MM.1S (cell line): ENCODE results near the gene LRIG3.

ENCODE experiments used
- DNase-seq: peaks from one replicate; pipeline ENCODE4 v3.0.0-alpha.2; 2015
- H2AFZ ChIP-seq: fragments of 300-600 bp; sonication (generic); 2 replicates; pipeline ENCODE4 v1.6.0; 2016; ENCODE audit warnings: antibody characterized with exemption, low read length
- H3F3A ChIP-seq: fragments of 300-600 bp; sonication (generic); 2 replicates; pipeline ENCODE4 v1.6.1; 2016; ENCODE audit warnings: mild to moderate bottlenecking, antibody characterized with exemption, low read length, moderate library complexity, mixed read lengths; ENCODE audit not compliant: insufficient read depth
- H3K27ac ChIP-seq: fragments of 300-600 bp; sonication (generic); 2 replicates; pipeline ENCODE4 v1.5.1; 2016; ENCODE audit warnings: mild to moderate bottlenecking, low read length
- H3K27me3 ChIP-seq: fragments of 300-600 bp; sonication (generic); replicated peaks from 2 replicates; pipeline ENCODE4 v1.6.0; 2016; ENCODE audit warnings: low read length; ENCODE audit not compliant: insufficient read depth
- H3K36me3 ChIP-seq: fragments of 300-600 bp; sonication (generic); replicated peaks from 2 replicates; pipeline ENCODE4 v1.6.1; 2016; ENCODE audit warnings: mild to moderate bottlenecking, low read length, mixed read lengths; ENCODE audit not compliant: insufficient read depth
- H3K4me1 ChIP-seq: fragments of 300-600 bp; sonication (generic); 2 replicates; pipeline ENCODE4 v1.6.1; 2016; ENCODE audit warnings: low read length, mixed read lengths
- H3K4me2 ChIP-seq: fragments of 300-600 bp; sonication (generic); 2 replicates; pipeline ENCODE4 v1.6.0; 2016; ENCODE audit warnings: low read depth, low read length
- H3K4me3 ChIP-seq: fragments of 300-600 bp; sonication (generic); 2 replicates; pipeline ENCODE4 v1.5.1; 2016; ENCODE audit warnings: low read length, mixed read lengths
- H3K79me2 ChIP-seq: fragments of 300-600 bp; sonication (generic); 2 replicates; pipeline ENCODE4 v1.6.1; 2016; ENCODE audit warnings: mixed run types, low read length, mixed read lengths
- H3K9ac ChIP-seq: fragments of 300-600 bp; sonication (generic); 2 replicates; pipeline ENCODE4 v1.6.1; 2016; ENCODE audit warnings: low read length, mixed read lengths
- H3K9me2 ChIP-seq: fragments of 300-600 bp; sonication (generic); replicated peaks from 2 replicates; pipeline ENCODE4 v1.6.1; 2016; ENCODE audit warnings: mild to moderate bottlenecking, low read length, mixed read lengths; ENCODE audit not compliant: insufficient read depth
- H3K9me3 ChIP-seq: fragments of 300-600 bp; sonication (generic); replicated peaks from 2 replicates; pipeline ENCODE4 v1.6.1; 2016; ENCODE audit warnings: mild to moderate bottlenecking, low read length, mixed read lengths; ENCODE audit not compliant: insufficient read depth
- H4K20me1 ChIP-seq: fragments of 300-600 bp; sonication (generic); 2 replicates; pipeline ENCODE4 v1.6.1; 2016; ENCODE audit warnings: mild to moderate bottlenecking, low read length, moderate library complexity, mixed read lengths; ENCODE audit not compliant: insufficient read depth
- EZH2 ChIP-seq: fragments of 300-600 bp; sonication (generic); optimal IDR thresholded peaks from 2 replicates; pipeline ENCODE3; 2017; ENCODE audit warnings: low read depth, mild to moderate bottlenecking, antibody characterized with exemption, low read length, mixed read lengths
- EZH2phosphoT487 ChIP-seq: fragments of 300-600 bp; sonication (generic); IDR thresholded peaks from 2 replicates; pipeline ENCODE4 v1.6.1; 2018; ENCODE audit warnings: antibody characterized with exemption, low read length
- TF ChIP-seq, protein P1 (sequence below): fragments of 300-600 bp; sonication (generic); IDR thresholded peaks from 2 replicates; pipeline ENCODE4 v1.5.1; 2016; ENCODE audit warnings: antibody characterized with exemption, low read length, mixed read lengths

Gene LRIG3

DNA sequence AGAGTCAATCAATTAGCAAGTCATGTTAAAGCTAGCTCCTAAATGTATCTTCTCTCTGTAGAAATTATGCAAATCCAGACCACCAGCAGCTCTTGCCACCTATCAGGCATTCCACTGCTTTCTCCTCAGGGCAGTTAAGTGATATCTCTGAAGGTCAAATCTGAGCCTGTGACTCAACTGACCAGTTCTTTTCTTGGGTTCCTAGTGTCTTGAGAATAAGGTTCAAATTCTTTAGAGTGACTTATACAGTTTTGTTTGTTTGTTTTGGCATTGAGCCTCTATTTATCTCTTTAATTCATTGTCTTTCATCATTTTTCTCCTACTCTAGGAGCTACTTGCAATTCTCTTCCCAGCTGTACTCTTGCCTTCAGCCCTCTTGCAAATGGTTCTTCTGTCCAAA is 2.5 kb upstream of the LRIG3 start:
- H3K9me3 ChIP-seq, result no peaks in the 10 kb centered on the region
- H3K27ac ChIP-seq, result no peak overlapping the region
- no peak overlapping the region for H3K9ac ChIP-seq
- H2AFZ ChIP-seq, result no peak overlapping the region
- no peak overlapping the region for H3K4me2 ChIP-seq
- H3K27me3 ChIP-seq, result no peaks in the 10 kb centered on the region
- peaks cover 18% of the 10 kb centered on the region; the same call in 1 of the 2 replicates for H3F3A ChIP-seq
- no peaks in the 10 kb centered on the region for H3K36me3 ChIP-seq
- H3K4me3 ChIP-seq, result no peak overlapping the region
- H4K20me1 ChIP-seq, result no peaks in the 10 kb centered on the region
- DNase-seq, result no peak
- peaks cover 19% of the 10 kb centered on the region for H3K79me2 ChIP-seq
- TF ChIP-seq EZH2phosphoT487 (no peak), EZH2 (no peak)
- TF ChIP-seq, protein P1, sequence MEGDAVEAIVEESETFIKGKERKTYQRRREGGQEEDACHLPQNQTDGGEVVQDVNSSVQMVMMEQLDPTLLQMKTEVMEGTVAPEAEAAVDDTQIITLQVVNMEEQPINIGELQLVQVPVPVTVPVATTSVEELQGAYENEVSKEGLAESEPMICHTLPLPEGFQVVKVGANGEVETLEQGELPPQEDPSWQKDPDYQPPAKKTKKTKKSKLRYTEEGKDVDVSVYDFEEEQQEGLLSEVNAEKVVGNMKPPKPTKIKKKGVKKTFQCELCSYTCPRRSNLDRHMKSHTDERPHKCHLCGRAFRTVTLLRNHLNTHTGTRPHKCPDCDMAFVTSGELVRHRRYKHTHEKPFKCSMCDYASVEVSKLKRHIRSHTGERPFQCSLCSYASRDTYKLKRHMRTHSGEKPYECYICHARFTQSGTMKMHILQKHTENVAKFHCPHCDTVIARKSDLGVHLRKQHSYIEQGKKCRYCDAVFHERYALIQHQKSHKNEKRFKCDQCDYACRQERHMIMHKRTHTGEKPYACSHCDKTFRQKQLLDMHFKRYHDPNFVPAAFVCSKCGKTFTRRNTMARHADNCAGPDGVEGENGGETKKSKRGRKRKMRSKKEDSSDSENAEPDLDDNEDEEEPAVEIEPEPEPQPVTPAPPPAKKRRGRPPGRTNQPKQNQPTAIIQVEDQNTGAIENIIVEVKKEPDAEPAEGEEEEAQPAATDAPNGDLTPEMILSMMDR, result no peak
- no peaks in the 10 kb centered on the region for H3K9me2 ChIP-seq
- H3K4me1 ChIP-seq, result no peaks in the 10 kb centered on the region; the same call in 1 of the 2 replicates

DNA sequence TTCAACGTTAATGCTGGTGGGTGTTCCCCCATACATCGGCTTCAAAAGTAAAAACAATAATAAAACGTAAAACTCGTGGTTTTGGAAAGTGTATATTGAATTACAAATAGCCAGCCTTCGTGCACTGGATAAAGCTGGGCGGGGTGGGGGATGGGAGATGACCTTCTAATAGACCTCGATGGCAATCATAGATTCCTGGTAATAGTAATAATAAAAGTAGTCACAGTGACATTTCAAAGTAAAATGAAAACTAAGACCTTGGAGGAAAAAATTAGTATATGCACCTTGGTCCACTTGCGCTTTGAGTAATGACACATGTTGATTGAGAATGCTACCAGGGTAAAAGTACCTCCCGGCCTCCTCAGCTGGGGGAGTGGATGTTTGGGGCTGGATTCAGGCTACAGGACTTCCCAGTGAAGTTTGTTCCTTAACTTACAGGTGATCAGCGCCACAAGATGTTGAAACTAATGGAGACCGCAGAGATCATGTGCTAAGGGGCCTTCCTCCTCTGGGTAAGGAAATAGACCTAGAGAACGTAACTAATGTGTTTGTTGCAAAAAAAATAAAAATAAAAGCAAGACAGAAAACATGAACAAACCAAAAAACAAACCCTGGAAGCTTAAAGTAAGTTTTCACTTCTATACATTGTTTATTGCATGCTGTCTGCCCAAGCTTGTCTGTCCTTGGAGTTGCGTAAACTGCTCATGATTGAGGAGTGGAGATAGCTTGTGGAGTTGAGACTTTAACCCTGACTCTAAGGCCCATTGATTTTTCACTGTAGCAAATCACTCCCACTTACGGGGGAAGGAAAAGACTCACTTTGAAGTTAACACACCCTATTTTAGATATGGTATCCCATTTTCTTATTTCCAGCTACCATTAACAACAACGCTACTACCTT is 907 bp upstream of the LRIG3 start:
- H3F3A ChIP-seq, result peaks cover 18% of the 10 kb centered on the region; the same call in 1 of the 2 replicates
- H2AFZ ChIP-seq, result peak overlapping the region; percentile 98
- H3K4me2 ChIP-seq, result peak overlapping the region; percentile 91
- DNase-seq, result no peak
- H3K9me2 ChIP-seq, result no peaks in the 10 kb centered on the region
- peak overlapping the region; percentile 78; the same call in 1 of the 2 replicates for H3K9ac ChIP-seq
- H3K4me1 ChIP-seq, result no peaks in the 10 kb centered on the region; the same call in 1 of the 2 replicates
- H3K9me3 ChIP-seq, result no peaks in the 10 kb centered on the region
- H3K27me3 ChIP-seq, result no peaks in the 10 kb centered on the region
- peaks cover 34% of the 10 kb centered on the region for H3K79me2 ChIP-seq
- H3K36me3 ChIP-seq, result no peaks in the 10 kb centered on the region
- H3K4me3 ChIP-seq, result peak overlapping the region; percentile 89
- H3K27ac ChIP-seq, result peak overlapping the region; percentile 79; the same call in 1 of the 2 replicates
- no peaks in the 10 kb centered on the region for H4K20me1 ChIP-seq
- TF ChIP-seq EZH2phosphoT487, result no peak
- TF ChIP-seq, protein P1, result no peak
- TF ChIP-seq EZH2, result no peak

DNA sequence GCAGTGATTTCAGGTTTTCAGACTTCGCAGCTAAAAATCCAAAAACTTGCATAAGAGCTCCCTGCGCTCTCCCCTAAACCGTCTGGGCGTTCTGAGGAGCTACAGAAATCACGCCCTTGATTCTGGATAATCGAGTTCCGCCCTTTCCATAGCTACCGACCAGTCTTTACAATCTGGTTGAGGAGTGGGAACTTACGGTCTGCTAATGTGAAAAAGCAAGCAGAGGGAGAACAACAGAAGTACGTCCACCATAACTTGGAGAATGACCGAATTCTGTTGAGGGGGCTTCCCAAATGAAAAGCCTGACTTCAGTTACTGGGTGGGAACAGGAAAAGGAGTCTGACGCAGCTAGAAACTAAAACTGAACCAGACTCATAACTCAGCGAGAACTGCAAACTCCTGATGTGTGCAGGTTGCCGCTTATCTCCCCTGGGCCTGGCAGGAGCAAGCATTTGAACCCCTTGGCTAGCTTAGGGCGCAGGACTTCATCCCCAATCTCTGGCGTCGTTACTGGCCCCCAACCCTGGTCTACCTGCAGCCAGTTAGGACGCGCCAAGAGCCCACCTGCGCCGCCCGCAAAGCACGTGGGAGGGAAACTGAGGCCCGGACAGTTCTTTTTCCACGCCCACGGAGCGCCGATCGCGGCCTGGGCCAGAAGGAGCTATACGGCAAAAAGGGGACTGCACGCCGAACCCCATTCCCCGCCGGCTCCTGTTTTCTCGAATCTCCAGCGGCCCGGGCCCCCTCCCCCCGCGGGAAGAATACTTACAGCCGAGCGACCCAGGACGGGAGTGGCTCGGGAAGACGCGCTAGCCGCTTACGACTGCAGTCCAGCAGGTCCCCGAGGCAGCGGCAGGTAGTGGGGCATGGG is 838 bp downstream of the LRIG3 start:
- Histone ChIP-seq H3K9ac (peak overlapping the region; percentile 78), H3K4me3 (peak overlapping the region; percentile 89)

More for the DNA sequence above, 838 bp downstream of the LRIG3 start:
- H3K9me2 ChIP-seq, result no peaks in the 10 kb centered on the region
- no peaks in the 10 kb centered on the region for H4K20me1 ChIP-seq
- H3K4me2 ChIP-seq, result peak overlapping the region; percentile 91
- peaks cover 50% of the 10 kb centered on the region for H3K79me2 ChIP-seq
- DNase-seq, result peak; percentile 45
- no peaks in the 10 kb centered on the region; the same call in 1 of the 2 replicates for H3K4me1 ChIP-seq
- peak overlapping the region; percentile 79; the same call in 1 of the 2 replicates for H3K27ac ChIP-seq
- TF ChIP-seq EZH2phosphoT487 (no peak), EZH2 (no peak)
- TF ChIP-seq, protein P1, result no peak
- H3K9me3 ChIP-seq, result no peaks in the 10 kb centered on the region
- H3K27me3 ChIP-seq, result no peaks in the 10 kb centered on the region
- H2AFZ ChIP-seq, result peak overlapping the region; percentile 98
- H3F3A ChIP-seq, result peaks cover 18% of the 10 kb centered on the region; the same call in 1 of the 2 replicates
- H3K36me3 ChIP-seq, result no peaks in the 10 kb centered on the region
